HepG2 (cell line): ENCODE results near the gene IQSEC1. TPM values are rescaled to one million over a fixed set of nuclear protein-coding genes. Genes with fewer than 3 reads are reported as not detected.

ENCODE experiments used
- ARID3A ChIP-seq: IDR thresholded peaks from 2 replicates; pipeline ENCODE4 v1.6.1; 2012; ENCODE audit warnings: low read depth, low read length, improper control_type of control experiment
- ARID4A ChIP-seq: sonication (generic); formaldehyde crosslinking; IDR thresholded peaks from 2 replicates; pipeline ENCODE4 v1.5.0; 2020; ENCODE audit warnings: mild to moderate bottlenecking, missing genetic modification reagents, borderline replicate concordance
- DR1 ChIP-seq: sonication (generic); formaldehyde crosslinking; IDR thresholded peaks from 2 replicates; pipeline ENCODE4 v1.8.0; 2021; ENCODE audit warnings: mild to moderate bottlenecking, missing genetic modification reagents, inconsistent platforms
- FOXO1 ChIP-seq: sonication (generic); formaldehyde crosslinking; IDR thresholded peaks from 2 replicates; pipeline ENCODE4 v1.4.0; 2020; ENCODE audit warnings: missing genetic modification reagents
- HMG20B ChIP-seq: conservative IDR thresholded peaks from 2 replicates; pipeline ENCODE4 v1.6.1; 2016; ENCODE audit warnings: missing genetic modification reagents, missing compliant biosample characterization
- IRX3 ChIP-seq: sonication (generic); formaldehyde crosslinking; IDR thresholded peaks from 2 replicates; pipeline ENCODE4 v1.8.1; 2023; ENCODE audit warnings: mild to moderate bottlenecking, low read depth, missing genetic modification reagents, borderline replicate concordance
- KLF11 ChIP-seq: IDR thresholded peaks from 2 replicates; pipeline ENCODE4 v1.6.1; 2016; ENCODE audit warnings: missing compliant biosample characterization
- MLXIP ChIP-seq: sonication (generic); formaldehyde crosslinking; IDR thresholded peaks from 2 replicates; pipeline ENCODE4 v1.9.0; 2021; ENCODE audit warnings: missing genetic modification reagents, borderline replicate concordance
- PAX8 ChIP-seq: sonication (generic); formaldehyde crosslinking; IDR thresholded peaks from 2 replicates; pipeline ENCODE4 v1.8.0; 2022; ENCODE audit warnings: mild to moderate bottlenecking, missing genetic modification reagents, borderline replicate concordance
- PCBP1 ChIP-seq: fragments of 200-400 bp; formaldehyde crosslinking; IDR thresholded peaks from 2 replicates; pipeline ENCODE4 v1.6.1; 2017; ENCODE audit warnings: mild to moderate bottlenecking, low read depth, low read length, borderline replicate concordance
- PHF20 ChIP-seq: sonication (generic); formaldehyde crosslinking; IDR thresholded peaks from 2 replicates; pipeline ENCODE4 v1.5.0; 2020; ENCODE audit warnings: mild to moderate bottlenecking, missing genetic modification reagents
- PLRG1 ChIP-seq: fragments of 450-650 bp; conservative IDR thresholded peaks from 2 replicates; pipeline ENCODE4 v1.6.1; 2016
- SALL1 ChIP-seq: sonication (generic); formaldehyde crosslinking; IDR thresholded peaks from 2 replicates; pipeline ENCODE4 v1.8.0; 2022; ENCODE audit warnings: mild to moderate bottlenecking, missing genetic modification reagents
- SPEN ChIP-seq: sonication (generic); formaldehyde crosslinking; IDR thresholded peaks from 2 replicates; pipeline ENCODE4 v1.5.1; 2020; ENCODE audit warnings: low read depth, mild to moderate bottlenecking, missing genetic modification reagents
- TBL1XR1 ChIP-seq: fragments of 150-350 bp; IDR thresholded peaks from 2 replicates; pipeline ENCODE4 v1.6.1; 2014; ENCODE audit warnings: borderline replicate concordance, low read length; ENCODE audit not compliant: partially characterized antibody
- TBX2 ChIP-seq: sonication (generic); formaldehyde crosslinking; IDR thresholded peaks from 2 replicates; pipeline ENCODE4 v1.5.0; 2020; ENCODE audit warnings: missing genetic modification reagents, mild to moderate bottlenecking, borderline replicate concordance
- ZBTB1 ChIP-seq: sonication (generic); formaldehyde crosslinking; IDR thresholded peaks from 2 replicates; pipeline ENCODE4 v1.4.0; 2020; ENCODE audit warnings: missing genetic modification reagents, borderline replicate concordance
- ZNF205 ChIP-seq: IDR thresholded peaks from 2 replicates; pipeline ENCODE4 v1.6.1; 2018; ENCODE audit warnings: missing biosample characterization, missing genetic modification reagents
- ZNF234 ChIP-seq: sonication (generic); formaldehyde crosslinking; conservative IDR thresholded peaks from 2 replicates; pipeline ENCODE4 v1.5.1; 2020; ENCODE audit warnings: mild to moderate bottlenecking, missing genetic modification reagents
- ZNF30 ChIP-seq: sonication (generic); formaldehyde crosslinking; IDR thresholded peaks from 2 replicates; pipeline ENCODE4 v1.5.0; 2020; ENCODE audit warnings: mild to moderate bottlenecking, missing genetic modification reagents
- ZNF354B ChIP-seq: sonication (generic); formaldehyde crosslinking; IDR thresholded peaks from 2 replicates; pipeline ENCODE4 v1.8.0; 2022; ENCODE audit warnings: mild to moderate bottlenecking, missing genetic modification reagents
- ZNF543 ChIP-seq: sonication (generic); formaldehyde crosslinking; IDR thresholded peaks from 2 replicates; pipeline ENCODE4 v1.4.0; 2020; ENCODE audit warnings: mild to moderate bottlenecking, missing genetic modification reagents
- polyA plus RNA-seq, 8 experiments: library from polyadenylated mRNA; depleted of rRNA in 3 of 8; stranded (reverse) in 7 of 8; unstranded in 1 of 8; fragments of >200 nt; fragmentation: Illumina TruSeq in 4 of 8; extraction: Trizol in 4 of 8; gene quantifications; 2 replicates each; pipeline versions ENCODE4 v1.2.1 to v1.2.3, GENCODE V29; 2011 to 2016; ENCODE audit warnings: low read depth in 4 of 8, missing spikeins in 1 of 8, mixed read lengths in 1 of 8; ENCODE audit not compliant: insufficient read depth in 1 of 8
- total RNA-seq, 5 experiments: library from RNA; depleted of rRNA; stranded (reverse); fragments of >200 nt; fragmentation: Illumina TruSeq; extraction: Trizol; gene quantifications; 2 replicates each; pipeline ENCODE4 v1.2.3, GENCODE V29; 2016; ENCODE audit warnings: low read depth in 1 of 5

The IQSEC1 gene
- total and polyA plus RNA-seq, 2 of the 13 experiments (the other 11 are each of a cell fraction or from before 2014, with no cell fraction given), result 17.4 to 20.2 TPM

- TF ChIP-seq MLXIP (CRISPR knock-in tag) (no peak), ARID4A (peak; percentile 46; the same call in 1 of the 2 replicates), ZNF543 (CRISPR knock-in tag) (no peak), SPEN (CRISPR knock-in tag) (peak; percentile 27; the same call in 1 of the 2 replicates), ZBTB1 (CRISPR knock-in tag) (no peak), FOXO1 (no peak; the same call in 1 of the 2 replicates), IRX3 (CRISPR knock-in tag) (no peak), ZNF354B (CRISPR knock-in tag) (no peak), SALL1 (CRISPR knock-in tag) (peak; percentile 73), PLRG1 (no peak), PHF20 (CRISPR knock-in tag) (no peak; the same call in 1 of the 2 replicates), TBX2 (CRISPR knock-in tag) (peak; percentile 66; the same call in 1 of the 2 replicates), PAX8 (no peak), DR1 (CRISPR knock-in tag) (no peak), ZNF30 (CRISPR knock-in tag) (no peak), TBL1XR1 (no peak), PCBP1 (no peak), ZNF234 (CRISPR knock-in tag) (no peak), ARID3A (no peak), ZNF205 (CRISPR knock-in tag) (0 out of 2 replicates have a peak, but pooled peaks have one; percentile 31), HMG20B (CRISPR knock-in tag) (no peak), KLF11 (no peak)
Measured at GRCh38 chr3:13111873-13112520, 38.8 kb upstream of the IQSEC1 start (continued).
